A673 (cell line): ENCODE results near the gene COG1.

Experiments used
- EZH2 ChIP-seq: fragments of 200-600 bp; sonication (generic); IDR thresholded peaks from 2 replicates; pipeline ENCODE4 v1.6.1; 2017; ENCODE audit warnings: borderline replicate concordance, low read depth, mild to moderate bottlenecking, mixed read lengths, antibody characterized with exemption, low read length; ENCODE audit not compliant: poor library complexity, severe bottlenecking
- TF ChIP-seq, protein P1 (sequence below): fragments of 300-800, 200-600 bp; sonication (generic); conservative IDR thresholded peaks from 2 replicates; pipeline ENCODE4 v1.5.1; 2017; ENCODE audit warnings: low read depth, mild to moderate bottlenecking, antibody characterized with exemption, low read length, moderate library complexity, mixed read lengths

DNA sequence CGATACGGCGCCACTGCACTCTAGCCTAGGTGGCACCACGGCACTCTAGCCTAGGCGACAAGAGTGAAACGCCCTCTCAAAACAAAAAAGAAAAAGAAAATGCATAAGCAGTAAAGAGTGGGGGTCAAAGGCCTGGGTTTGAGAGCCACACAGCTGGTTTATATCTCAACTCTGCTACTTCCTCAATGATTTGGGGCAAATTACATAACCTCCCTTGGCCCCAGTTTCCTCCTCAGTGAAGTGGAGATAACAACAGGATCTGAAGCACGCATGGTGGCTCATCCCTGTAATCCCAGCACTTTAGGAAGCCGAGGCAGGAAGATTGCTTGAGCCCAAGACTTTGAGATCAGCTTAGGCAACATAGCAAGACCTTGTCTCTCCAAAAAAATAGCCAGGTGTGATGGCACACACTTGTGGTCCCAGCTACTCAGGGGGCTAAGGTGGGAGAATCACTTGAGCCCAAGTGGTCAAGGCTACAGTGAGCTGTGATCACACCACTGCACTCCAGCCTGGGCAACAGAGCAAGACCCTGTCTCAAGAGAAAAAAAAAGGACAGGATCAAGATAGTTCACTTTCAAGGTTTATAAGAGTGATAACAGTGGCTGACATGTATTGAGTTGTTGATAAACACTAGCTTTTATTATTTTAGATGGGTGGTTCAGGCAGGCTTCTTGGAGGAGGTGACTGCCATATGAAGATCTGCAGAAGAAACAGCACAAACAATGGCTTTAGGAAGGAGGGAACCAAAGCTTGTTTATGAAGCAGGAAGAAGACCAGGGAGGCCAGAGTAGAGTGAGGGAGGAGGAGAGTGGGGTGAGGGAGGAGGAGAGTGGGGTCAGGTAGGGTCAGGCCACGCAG is 8.5 kb upstream of the COG1 start:
- TF ChIP-seq, protein P1, sequence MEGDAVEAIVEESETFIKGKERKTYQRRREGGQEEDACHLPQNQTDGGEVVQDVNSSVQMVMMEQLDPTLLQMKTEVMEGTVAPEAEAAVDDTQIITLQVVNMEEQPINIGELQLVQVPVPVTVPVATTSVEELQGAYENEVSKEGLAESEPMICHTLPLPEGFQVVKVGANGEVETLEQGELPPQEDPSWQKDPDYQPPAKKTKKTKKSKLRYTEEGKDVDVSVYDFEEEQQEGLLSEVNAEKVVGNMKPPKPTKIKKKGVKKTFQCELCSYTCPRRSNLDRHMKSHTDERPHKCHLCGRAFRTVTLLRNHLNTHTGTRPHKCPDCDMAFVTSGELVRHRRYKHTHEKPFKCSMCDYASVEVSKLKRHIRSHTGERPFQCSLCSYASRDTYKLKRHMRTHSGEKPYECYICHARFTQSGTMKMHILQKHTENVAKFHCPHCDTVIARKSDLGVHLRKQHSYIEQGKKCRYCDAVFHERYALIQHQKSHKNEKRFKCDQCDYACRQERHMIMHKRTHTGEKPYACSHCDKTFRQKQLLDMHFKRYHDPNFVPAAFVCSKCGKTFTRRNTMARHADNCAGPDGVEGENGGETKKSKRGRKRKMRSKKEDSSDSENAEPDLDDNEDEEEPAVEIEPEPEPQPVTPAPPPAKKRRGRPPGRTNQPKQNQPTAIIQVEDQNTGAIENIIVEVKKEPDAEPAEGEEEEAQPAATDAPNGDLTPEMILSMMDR, result no peak
- no peak for TF ChIP-seq EZH2
